ENCODE data around the gene DUSP10. TPM values are rescaled to one million over a fixed set of nuclear protein-coding genes. Genes with fewer than 3 reads are reported as not detected.

DUSP10 gene
- total and polyA plus RNA-seq, 2 experiments from 2014 or later, result 13.8 to 25.4 TPM

- Histone ChIP-seq H3K27ac (no peak overlapping the region), H3K27me3 (no peaks in the 10 kb centered on the region), H3K9me3 (ENCODE audit: low read depth) (no peaks in the 10 kb centered on the region), H3K36me3 (no peaks in the 10 kb centered on the region), H3K4me1 (ENCODE audit: low read depth) (peaks cover 36% of the 10 kb centered on the region), H3K4me3 (no peak overlapping the region)
- TF ChIP-seq CTCF (IDR thresholded peaks at IDR 0.05; ENCODE audit: low read depth, low read length), result no peak
- no peak for DNase-seq (ENCODE audit: low read depth in 1 of 2, low spot score in 1 of 2)
Observed at GRCh38 chr1:221719987-221720386, 21.9 kb downstream of the DUSP10 start.

GRCh38 chr1:221719278-221719597 lies 22.7 kb downstream of the DUSP10 start:
- Histone ChIP-seq H3K27ac (no peak overlapping the region), H3K4me1 (ENCODE audit: low read depth) (peaks cover 39% of the 10 kb centered on the region), H3K27me3 (no peaks in the 10 kb centered on the region), H3K4me3 (no peak overlapping the region), H3K9me3 (ENCODE audit: low read depth) (no peaks in the 10 kb centered on the region), H3K36me3 (no peaks in the 10 kb centered on the region)
- TF ChIP-seq CTCF (IDR thresholded peaks at IDR 0.05; ENCODE audit: low read depth, low read length), result no peak
- DNase-seq (ENCODE audit: low read depth in 1 of 2, low spot score in 1 of 2), result no peak

- Histone ChIP-seq H3K36me3 (no peaks in the 10 kb centered on the region), H3K27me3 (no peaks in the 10 kb centered on the region), H3K9me3 (ENCODE audit: low read depth) (no peaks in the 10 kb centered on the region), H3K27ac (no peak overlapping the region), H3K4me3 (no peak overlapping the region), H3K4me1 (ENCODE audit: low read depth) (peaks cover 39% of the 10 kb centered on the region)
- DNase-seq (ENCODE audit: low read depth in 1 of 2, low spot score in 1 of 2), result peak in 1 of 2 donors; percentile 54
- no peak for TF ChIP-seq CTCF (IDR thresholded peaks at IDR 0.05; ENCODE audit: low read depth, low read length)
Observed at GRCh38 chr1:221718381-221719277, 23.3 kb downstream of the DUSP10 start.

- no peak overlapping the region for H3K4me3 ChIP-seq
- H3K27ac ChIP-seq, result peak overlapping the region; percentile 42
- H3K9me3 ChIP-seq (ENCODE audit: low read depth), result no peaks in the 10 kb centered on the region
- peaks cover 30% of the 10 kb centered on the region for H3K4me1 ChIP-seq (ENCODE audit: low read depth)
- H3K36me3 ChIP-seq, result no peaks in the 10 kb centered on the region
- H3K27me3 ChIP-seq, result no peaks in the 10 kb centered on the region
- DNase-seq (ENCODE audit: low read depth in 1 of 2, low spot score in 1 of 2), result no peak
- TF ChIP-seq CTCF (IDR thresholded peaks at IDR 0.05; ENCODE audit: low read depth, low read length), result no peak
Observed at GRCh38 chr1:221717485-221717853, 24.4 kb downstream of the DUSP10 start.

- Histone ChIP-seq H3K9me3 (ENCODE audit: low read depth) (no peaks in the 10 kb centered on the region), H3K27me3 (no peaks in the 10 kb centered on the region), H3K4me3 (no peak overlapping the region), H3K27ac (peak overlapping the region; percentile 42), H3K4me1 (ENCODE audit: low read depth) (peaks cover 30% of the 10 kb centered on the region), H3K36me3 (no peaks in the 10 kb centered on the region)
- TF ChIP-seq CTCF (IDR thresholded peaks at IDR 0.05; ENCODE audit: low read depth, low read length), result no peak
- peak in 1 of 2 donors; percentile 19 for DNase-seq (ENCODE audit: low read depth in 1 of 2, low spot score in 1 of 2)
Observed at GRCh38 chr1:221716713-221717484, 25.0 kb downstream of the DUSP10 start.
